CD4-positive, alpha-beta T cell (primary cell): ENCODE data around the gene CDHR2. TPM values are rescaled to one million over a fixed set of nuclear protein-coding genes. Genes with fewer than 3 reads are reported as not detected.

Experiments
- ATAC-seq: fragments of 200-7000 bp; cut with Tn5 transposase; one replicate; pipeline ENCODE4 v1.10.0; 2022; ENCODE audit warnings: mild to moderate bottlenecking; ENCODE audit not compliant: poor library complexity
- CTCF ChIA-PET: fragments of 350-600 bp; sonication (Branson Sonifier 250); formaldehyde crosslinking; loops from one replicate; lab custom pipeline; 2021; ENCODE audit warnings: antibody characterized with exemption, inconsistent platforms; lab: Charles Lee
- POLR2A ChIA-PET: fragments of 350-600 bp; sonication (Branson Sonifier 250); formaldehyde crosslinking; loops from one replicate; lab custom pipeline; 2021; ENCODE audit warnings: antibody characterized with exemption, inconsistent platforms; lab: Charles Lee
- DNase-seq, 14 experiments: peaks; one replicate each; pipeline ENCODE4 v3.0.0-alpha.2; 2013 to 2020; ENCODE audit warnings: mixed read lengths in 2 of 14
- H3K27ac ChIP-seq, 2 donors: one replicate each; pipeline versions ENCODE4 v1.5.1 to v1.7.0; 2013; ENCODE audit warnings: low read length in 2 of 2, low read depth in 1 of 2, mild to moderate bottlenecking in 1 of 2
- H3K27me3 ChIP-seq, 2 experiments: 1 replicate in 1 of 2; 2 replicates in 1 of 2; pipeline versions ENCODE4 v1.6.1 to v1.7.0; 2013; ENCODE audit warnings: low read length in 2 of 2, control low read depth in 1 of 2, mild to moderate bottlenecking in 1 of 2, moderate library complexity in 1 of 2; ENCODE audit not compliant: insufficient read depth in 2 of 2, control insufficient read depth in 1 of 2
- H3K36me3 ChIP-seq: one replicate; pipeline ENCODE4 v1.6.1; 2013; ENCODE audit warnings: low read length, control low read depth; ENCODE audit not compliant: insufficient read depth
- H3K4me1 ChIP-seq: one replicate; pipeline ENCODE4 v1.6.1; 2013; ENCODE audit warnings: low read length, control low read depth; ENCODE audit not compliant: insufficient read depth
- H3K4me3 ChIP-seq: one replicate; pipeline ENCODE4 v1.5.1; 2013; ENCODE audit warnings: mild to moderate bottlenecking, low read length, moderate library complexity
- H3K9me3 ChIP-seq, 2 experiments: 1 replicate in 1 of 2; 2 replicates in 1 of 2; pipeline versions ENCODE4 v1.6.1 to v1.7.0; 2013; ENCODE audit warnings: low read length in 2 of 2, mild to moderate bottlenecking in 2 of 2, control low read depth in 1 of 2, moderate library complexity in 1 of 2; ENCODE audit not compliant: control insufficient read depth in 1 of 2, insufficient read depth in 1 of 2
- H3K27ac Mint-ChIP-seq: one replicate; pipeline ENCODE4 v1.8.0; 2020; ENCODE audit warnings: mixed read lengths
- H3K27me3 Mint-ChIP-seq: one replicate; pipeline ENCODE4 v1.8.0; 2021; ENCODE audit warnings: mixed read lengths
- H3K36me3 Mint-ChIP-seq: one replicate; pipeline ENCODE4 v1.8.0; 2021; ENCODE audit warnings: low read depth, mixed read lengths
- H3K4me1 Mint-ChIP-seq: one replicate; pipeline ENCODE4 v1.8.0; 2021; ENCODE audit warnings: low read depth, mixed read lengths
- H3K4me3 Mint-ChIP-seq: one replicate; pipeline ENCODE4 v1.8.0; 2020; ENCODE audit warnings: mild to moderate bottlenecking, mixed read lengths
- H3K9me3 Mint-ChIP-seq: one replicate; pipeline ENCODE4 v1.8.0; 2020; ENCODE audit warnings: mixed read lengths
- intact Hi-C, 2 experiments: fragments of 100-400 bp; cut with DNase I in 1 of 2; cut with micrococcal nuclease in 1 of 2; formaldehyde crosslinking; loops; one replicate each; pipeline versions ENCODE4 v1.15.1 to v1.9.0; 2023 to 2025; cut with DNase I, micrococcal nuclease
- total RNA-seq, 174 experiments: library from RNA in 2 of 174; stranded (reverse) in 2 of 174; gene quantifications; one replicate each; pipeline ENCODE4 v1.2.3 and lab custom pipeline; 2021 to 2026
- TF ChIP-seq, protein P1 (sequence below): fragments of 200-600 bp; IDR thresholded peaks from one replicate; pipeline ENCODE4 v1.8.0; 2022; ENCODE audit warnings: antibody characterized with exemption, mild to moderate bottlenecking

The CDHR2 gene
- total RNA-seq, 2 experiments from 2014 or later: 1.6 to 2.0 TPM

DNA sequence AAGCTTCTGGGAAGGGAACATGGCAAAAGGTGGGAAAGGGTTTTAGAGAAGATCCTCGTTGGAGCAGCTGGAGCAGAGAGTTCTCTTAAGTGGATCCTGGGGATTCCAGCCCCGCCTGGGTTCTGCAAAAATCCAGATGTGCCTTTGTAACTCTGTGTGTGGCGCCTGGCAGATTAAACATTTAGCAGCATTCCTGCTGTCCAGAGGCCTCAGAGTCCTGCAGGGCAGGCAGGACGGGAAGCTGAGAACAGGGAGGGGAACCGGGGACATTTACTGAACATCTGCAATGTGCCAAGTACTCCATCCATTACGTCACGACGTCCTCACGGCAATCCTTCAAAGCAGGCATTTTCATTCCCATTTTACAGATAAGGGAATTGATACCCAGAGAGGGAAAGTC is 87.3 kb downstream of the CDHR2 start:
- no peaks in the 10 kb centered on the region for H3K36me3 ChIP-seq
- peaks cover 29 to 34% of the 10 kb centered on the region in 2 experiments for H3K27me3 ChIP-seq
- no peaks in the 10 kb centered on the region for H3K4me1 ChIP-seq
- H3K27ac ChIP-seq: no peak overlapping the region
- Mint-ChIP-seq H3K9me3 (no peaks in the 10 kb centered on the region), H3K4me3 (no peak overlapping the region), H3K27me3 (peaks cover 58% of the 10 kb centered on the region), H3K36me3 (no peaks in the 10 kb centered on the region), H3K27ac (no peak overlapping the region), H3K4me1 (no peaks in the 10 kb centered on the region)
- no peak for ATAC-seq
- H3K9me3 ChIP-seq: peaks cover 0 to 5% of the 10 kb centered on the region in 2 experiments
- ChIA-PET CTCF (no interaction called here), POLR2A (no interaction called here)
- intact Hi-C loops: no loop called here
- H3K4me3 ChIP-seq: no peak overlapping the region
- DNase-seq: no peak
- TF ChIP-seq, protein P1, sequence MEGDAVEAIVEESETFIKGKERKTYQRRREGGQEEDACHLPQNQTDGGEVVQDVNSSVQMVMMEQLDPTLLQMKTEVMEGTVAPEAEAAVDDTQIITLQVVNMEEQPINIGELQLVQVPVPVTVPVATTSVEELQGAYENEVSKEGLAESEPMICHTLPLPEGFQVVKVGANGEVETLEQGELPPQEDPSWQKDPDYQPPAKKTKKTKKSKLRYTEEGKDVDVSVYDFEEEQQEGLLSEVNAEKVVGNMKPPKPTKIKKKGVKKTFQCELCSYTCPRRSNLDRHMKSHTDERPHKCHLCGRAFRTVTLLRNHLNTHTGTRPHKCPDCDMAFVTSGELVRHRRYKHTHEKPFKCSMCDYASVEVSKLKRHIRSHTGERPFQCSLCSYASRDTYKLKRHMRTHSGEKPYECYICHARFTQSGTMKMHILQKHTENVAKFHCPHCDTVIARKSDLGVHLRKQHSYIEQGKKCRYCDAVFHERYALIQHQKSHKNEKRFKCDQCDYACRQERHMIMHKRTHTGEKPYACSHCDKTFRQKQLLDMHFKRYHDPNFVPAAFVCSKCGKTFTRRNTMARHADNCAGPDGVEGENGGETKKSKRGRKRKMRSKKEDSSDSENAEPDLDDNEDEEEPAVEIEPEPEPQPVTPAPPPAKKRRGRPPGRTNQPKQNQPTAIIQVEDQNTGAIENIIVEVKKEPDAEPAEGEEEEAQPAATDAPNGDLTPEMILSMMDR: no peak

DNA sequence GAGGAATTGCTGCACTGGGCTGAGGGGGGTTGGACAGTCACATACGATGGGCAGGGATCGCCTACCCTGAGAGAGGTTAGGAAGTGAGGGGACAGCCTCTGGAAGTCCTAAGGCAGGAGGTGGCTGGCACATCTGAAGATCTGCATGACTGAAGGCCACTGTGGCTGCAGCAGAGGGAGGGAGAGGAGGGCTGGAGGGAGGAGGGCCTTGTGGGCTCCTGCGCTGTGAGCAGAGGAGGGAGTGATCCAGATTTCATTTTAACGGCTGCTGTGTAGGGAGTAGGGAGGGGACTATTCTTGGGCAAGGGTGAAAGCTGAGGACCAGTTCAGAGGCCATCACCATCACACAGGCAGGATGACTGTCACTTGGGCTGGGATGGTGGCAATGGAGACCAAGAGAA is 88.4 kb downstream of the CDHR2 start:
- Mint-ChIP-seq H3K4me1 (no peaks in the 10 kb centered on the region), H3K4me3 (no peak overlapping the region), H3K36me3 (no peaks in the 10 kb centered on the region), H3K27ac (no peak overlapping the region), H3K27me3 (peaks cover 46% of the 10 kb centered on the region), H3K9me3 (no peaks in the 10 kb centered on the region)
- ChIA-PET POLR2A (no interaction called here), CTCF (no interaction called here)
- no peak for ATAC-seq
- H3K27me3 ChIP-seq: peaks cover 22 to 25% of the 10 kb centered on the region in 2 experiments
- intact Hi-C loops: no loop called here
- peaks cover 0 to 5% of the 10 kb centered on the region in 2 experiments for H3K9me3 ChIP-seq
- H3K36me3 ChIP-seq: no peaks in the 10 kb centered on the region
- no peak overlapping the region for H3K4me3 ChIP-seq
- H3K27ac ChIP-seq: no peak overlapping the region
- DNase-seq: no peak
- H3K4me1 ChIP-seq: no peaks in the 10 kb centered on the region
- TF ChIP-seq, protein P1: no peak

DNA sequence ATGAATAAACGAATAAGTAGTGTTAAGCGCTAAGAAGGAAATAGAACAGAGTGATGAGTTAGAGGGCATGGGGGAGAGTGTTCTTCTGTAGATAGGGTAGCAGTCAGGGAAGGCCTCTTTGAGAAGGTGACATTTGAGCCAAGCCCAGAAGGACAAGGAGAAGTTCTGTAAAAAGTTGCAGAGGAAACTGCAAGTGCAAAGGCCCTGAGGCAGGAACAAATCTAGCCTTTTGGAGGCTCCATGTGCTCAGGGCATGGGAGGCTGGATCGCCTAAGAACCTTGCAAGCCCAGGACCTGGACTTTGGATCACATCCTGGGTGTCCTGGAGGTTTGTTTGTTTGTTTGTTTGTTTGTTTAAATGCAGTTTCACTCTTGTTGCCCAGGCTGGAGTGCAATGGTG is 89.3 kb downstream of the CDHR2 start:
- Histone ChIP-seq H3K27me3 (peaks cover 16 to 19% of the 10 kb centered on the region in 2 experiments), H3K4me1 (no peaks in the 10 kb centered on the region), H3K27ac (no peak overlapping the region), H3K4me3 (no peak overlapping the region), H3K9me3 (peaks cover 0 to 5% of the 10 kb centered on the region in 2 experiments), H3K36me3 (no peaks in the 10 kb centered on the region)
- ATAC-seq (no peak), DNase-seq (no peak)
- H3K4me1 Mint-ChIP-seq: no peaks in the 10 kb centered on the region
- H3K27ac Mint-ChIP-seq: no peak overlapping the region
- POLR2A ChIA-PET: no interaction called here
- intact Hi-C loops: no loop called here
- CTCF ChIA-PET: no interaction called here
- no peaks in the 10 kb centered on the region for H3K9me3 Mint-ChIP-seq
- H3K27me3 Mint-ChIP-seq: peaks cover 38% of the 10 kb centered on the region
- TF ChIP-seq, protein P1: no peak
- no peak overlapping the region for H3K4me3 Mint-ChIP-seq
- H3K36me3 Mint-ChIP-seq: no peaks in the 10 kb centered on the region
